K562 (cell line): ENCODE measurements around the gene FUNDC2. TPM values are rescaled to one million over a fixed set of nuclear protein-coding genes. Genes with fewer than 3 reads are reported as not detected.

ENCODE experiments used
- ARID1B ChIP-seq: fragments of 450-650 bp; IDR thresholded peaks from 2 replicates; pipeline ENCODE4 v1.6.1; 2016; ENCODE audit warnings: antibody characterized with exemption, mild to moderate bottlenecking, inconsistent platforms
- ATF6 ChIP-seq: sonication (generic); formaldehyde crosslinking; IDR thresholded peaks from 2 replicates; pipeline ENCODE4 v1.4.0; 2020; ENCODE audit warnings: mild to moderate bottlenecking, missing genetic modification reagents
- CBFB ChIP-seq: sonication (generic); formaldehyde crosslinking; IDR thresholded peaks from 2 replicates; pipeline ENCODE4 v1.4.0; 2020; ENCODE audit warnings: mild to moderate bottlenecking, missing genetic modification reagents
- DLX4 ChIP-seq: fragments of 250-450 bp; sonication (Bioruptor Pico); IDR thresholded peaks from 2 replicates; pipeline ENCODE4 v1.6.1; 2021; ENCODE audit warnings: mild to moderate bottlenecking
- FOS ChIP-seq: IDR thresholded peaks from 3 replicates; pipeline ENCODE4 v1.6.1; 2011; ENCODE audit not compliant: insufficient read length; ENCODE audit errors: extremely low read depth
- FOXJ2 ChIP-seq: fragments of 200-800 bp; sonication (Bioruptor generic); IDR thresholded peaks from 2 replicates; pipeline ENCODE4 v1.6.1; 2016; ENCODE audit warnings: missing genetic modification characterization, missing compliant biosample characterization
- GABPB1 ChIP-seq: sonication (generic); formaldehyde crosslinking; IDR thresholded peaks from 2 replicates; pipeline ENCODE4 v1.8.0; 2022; ENCODE audit warnings: mild to moderate bottlenecking, missing genetic modification reagents
- HNRNPUL1 ChIP-seq: fragments of 200-400 bp; formaldehyde crosslinking; IDR thresholded peaks from 2 replicates; pipeline ENCODE4 v1.6.1; 2017; ENCODE audit warnings: low read length
- KLF10 ChIP-seq: fragments of 250-450 bp; sonication (Bioruptor Pico); IDR thresholded peaks from 2 replicates; pipeline ENCODE4 v1.6.1; 2021; ENCODE audit warnings: matching md5 sums
- KLF16 ChIP-seq: IDR thresholded peaks from 2 replicates; pipeline ENCODE4 v1.6.1; 2016; ENCODE audit warnings: antibody characterized with exemption
- NCOA2 ChIP-seq, 2 experiments: fragments of 450-650 bp; IDR thresholded peaks; 2 replicates each; pipeline ENCODE4 v1.6.1; 2018; ENCODE audit warnings: mild to moderate bottlenecking in 2 of 2, moderate library complexity in 1 of 2; ENCODE audit not compliant: partially characterized antibody in 2 of 2
- NR3C1 ChIP-seq: sonication (generic); formaldehyde crosslinking; IDR thresholded peaks from 2 replicates; pipeline ENCODE4 v1.8.1; 2022; ENCODE audit warnings: missing genetic modification reagents
- RCOR1 ChIP-seq, 2 experiments: IDR thresholded peaks; 2 replicates each; pipeline ENCODE4 v1.6.1; 2012; ENCODE audit warnings: low read depth in 2 of 2, low read length in 2 of 2, borderline replicate concordance in 1 of 2, improper control_type of control experiment in 1 of 2
- SFPQ ChIP-seq: fragments of 200-400 bp; formaldehyde crosslinking; IDR thresholded peaks from 2 replicates; pipeline ENCODE4 v1.6.1; 2017; ENCODE audit warnings: mild to moderate bottlenecking, low read depth, low read length, moderate library complexity
- SP1 ChIP-seq: sonication (generic); formaldehyde crosslinking; IDR thresholded peaks from 2 replicates; pipeline ENCODE4 v1.8.1; 2022; ENCODE audit warnings: mild to moderate bottlenecking, missing genetic modification reagents
- TARDBP ChIP-seq: fragments of 450-650 bp; IDR thresholded peaks from 2 replicates; pipeline ENCODE4 v1.6.1; 2016
- ZNF146 ChIP-seq: IDR thresholded peaks from one replicate; pipeline ENCODE4 v1.6.1; 2018; ENCODE audit warnings: missing compliant biosample characterization; ENCODE audit not compliant: unreplicated experiment
- polyA plus RNA-seq, 8 experiments: library from polyadenylated mRNA; depleted of rRNA in 4 of 8; stranded (reverse) in 5 of 8; unstranded in 3 of 8; fragments of >200 nt; fragmentation: Nextera tagmentation in 2 of 8; fragmentation: Illumina TruSeq in 1 of 8; extraction: Ambion mirVana in 2 of 8; extraction: Trizol in 1 of 8; gene quantifications; 2 replicates each; pipeline versions ENCODE4 v1.2.1 to v1.2.3, GENCODE V29; 2011 to 2014; ENCODE audit warnings: inconsistent platforms in 1 of 8, missing spikeins in 1 of 8
- total RNA-seq, 7 experiments: library from RNA; depleted of rRNA in 6 of 7; stranded (reverse); fragments of >200 nt in 6 of 7; fragmentation: Illumina TruSeq in 2 of 7; extraction: Trizol in 2 of 7; gene quantifications; 2 replicates each; pipeline versions ENCODE4 v1.2.1 to v1.2.3, GENCODE V29; 2011 to 2021; ENCODE audit warnings: low replicate concordance in 1 of 7
- TF ChIP-seq, protein P1 (sequence below): sonication (generic); formaldehyde crosslinking; IDR thresholded peaks from 2 replicates; pipeline ENCODE4 v1.8.0; 2022; ENCODE audit warnings: missing genetic modification reagents, mild to moderate bottlenecking, moderate library complexity, borderline replicate concordance
- TF ChIP-seq, protein P2 (sequence below): fragments of 450-650 bp; IDR thresholded peaks from 2 replicates; pipeline ENCODE4 v1.6.1; 2018; ENCODE audit not compliant: partially characterized antibody

Gene FUNDC2
- total and polyA plus RNA-seq, 9 of the 15 experiments (the other 6 are each of a cell fraction or from before 2014, with no cell fraction given) = 50.6 to 235 (median 123) TPM

- TF ChIP-seq DLX4 (CRISPR knock-in tag) (no peak), TARDBP (no peak), GABPB1 (no peak), SP1 (no peak), CBFB (CRISPR knock-in tag) (no peak), ATF6 (CRISPR knock-in tag) (no peak), ARID1B (no peak), ZNF146 (CRISPR knock-in tag) (no peak), SFPQ (no peak), KLF16 (peak; percentile 18; the same call in 1 of the 2 replicates), KLF10 (CRISPR knock-in tag) (no peak), FOXJ2 (tag) (no peak), NR3C1 (CRISPR knock-in tag) (no peak), RCOR1 (IDR thresholded peaks at IDR 0.05; ENCODE audit: borderline replicate concordance in 1 of 2, low read depth in 2 of 2, low read length in 2 of 2) (peak in 1 of 2 experiments; percentile 24; a peak in 1 of 4 replicates), FOS (no peak), NCOA2 (IDR thresholded peaks at IDR 0.05; ENCODE audit: partially characterized antibody in 2 of 2) (no peak), HNRNPUL1 (no peak)
- TF ChIP-seq, protein P1, sequence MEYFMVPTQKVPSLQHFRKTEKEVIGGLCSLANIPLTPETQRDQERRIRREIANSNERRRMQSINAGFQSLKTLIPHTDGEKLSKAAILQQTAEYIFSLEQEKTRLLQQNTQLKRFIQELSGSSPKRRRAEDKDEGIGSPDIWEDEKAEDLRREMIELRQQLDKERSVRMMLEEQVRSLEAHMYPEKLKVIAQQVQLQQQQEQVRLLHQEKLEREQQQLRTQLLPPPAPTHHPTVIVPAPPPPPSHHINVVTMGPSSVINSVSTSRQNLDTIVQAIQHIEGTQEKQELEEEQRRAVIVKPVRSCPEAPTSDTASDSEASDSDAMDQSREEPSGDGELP (CRISPR knock-in tag) = no peak
- TF ChIP-seq, protein P2, sequence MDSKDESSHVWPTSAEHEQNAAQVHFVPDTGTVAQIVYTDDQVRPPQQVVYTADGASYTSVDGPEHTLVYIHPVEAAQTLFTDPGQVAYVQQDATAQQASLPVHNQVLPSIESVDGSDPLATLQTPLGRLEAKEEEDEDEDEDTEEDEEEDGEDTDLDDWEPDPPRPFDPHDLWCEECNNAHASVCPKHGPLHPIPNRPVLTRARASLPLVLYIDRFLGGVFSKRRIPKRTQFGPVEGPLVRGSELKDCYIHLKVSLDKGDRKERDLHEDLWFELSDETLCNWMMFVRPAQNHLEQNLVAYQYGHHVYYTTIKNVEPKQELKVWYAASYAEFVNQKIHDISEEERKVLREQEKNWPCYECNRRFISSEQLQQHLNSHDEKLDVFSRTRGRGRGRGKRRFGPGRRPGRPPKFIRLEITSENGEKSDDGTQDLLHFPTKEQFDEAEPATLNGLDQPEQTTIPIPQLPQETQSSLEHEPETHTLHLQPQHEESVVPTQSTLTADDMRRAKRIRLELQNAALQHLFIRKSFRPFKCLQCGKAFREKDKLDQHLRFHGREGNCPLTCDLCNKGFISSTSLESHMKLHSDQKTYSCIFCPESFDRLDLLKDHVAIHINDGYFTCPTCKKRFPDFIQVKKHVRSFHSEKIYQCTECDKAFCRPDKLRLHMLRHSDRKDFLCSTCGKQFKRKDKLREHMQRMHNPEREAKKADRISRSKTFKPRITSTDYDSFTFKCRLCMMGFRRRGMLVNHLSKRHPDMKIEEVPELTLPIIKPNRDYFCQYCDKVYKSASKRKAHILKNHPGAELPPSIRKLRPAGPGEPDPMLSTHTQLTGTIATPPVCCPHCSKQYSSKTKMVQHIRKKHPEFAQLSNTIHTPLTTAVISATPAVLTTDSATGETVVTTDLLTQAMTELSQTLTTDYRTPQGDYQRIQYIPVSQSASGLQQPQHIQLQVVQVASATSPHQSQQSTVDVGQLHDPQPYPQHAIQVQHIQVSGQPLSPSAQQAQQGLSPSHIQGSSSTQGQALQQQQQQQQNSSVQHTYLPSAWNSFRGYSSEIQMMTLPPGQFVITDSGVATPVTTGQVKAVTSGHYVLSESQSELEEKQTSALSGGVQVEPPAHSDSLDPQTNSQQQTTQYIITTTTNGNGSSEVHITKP = no peak
Observed at GRCh38 chrX:155048977-155049619, 22.5 kb downstream of the FUNDC2 start (continued).
